Activated naive CD4-positive, alpha-beta T cell treated with Interleukin-2 at 50 U/mL for 16 hours (primary cell): ENCODE measurements around the gene TCF12.

Experiments used
- DNase-seq: peaks from one replicate; pipeline ENCODE4 v3.0.0-alpha.2; 2020

Gene TCF12

DNA sequence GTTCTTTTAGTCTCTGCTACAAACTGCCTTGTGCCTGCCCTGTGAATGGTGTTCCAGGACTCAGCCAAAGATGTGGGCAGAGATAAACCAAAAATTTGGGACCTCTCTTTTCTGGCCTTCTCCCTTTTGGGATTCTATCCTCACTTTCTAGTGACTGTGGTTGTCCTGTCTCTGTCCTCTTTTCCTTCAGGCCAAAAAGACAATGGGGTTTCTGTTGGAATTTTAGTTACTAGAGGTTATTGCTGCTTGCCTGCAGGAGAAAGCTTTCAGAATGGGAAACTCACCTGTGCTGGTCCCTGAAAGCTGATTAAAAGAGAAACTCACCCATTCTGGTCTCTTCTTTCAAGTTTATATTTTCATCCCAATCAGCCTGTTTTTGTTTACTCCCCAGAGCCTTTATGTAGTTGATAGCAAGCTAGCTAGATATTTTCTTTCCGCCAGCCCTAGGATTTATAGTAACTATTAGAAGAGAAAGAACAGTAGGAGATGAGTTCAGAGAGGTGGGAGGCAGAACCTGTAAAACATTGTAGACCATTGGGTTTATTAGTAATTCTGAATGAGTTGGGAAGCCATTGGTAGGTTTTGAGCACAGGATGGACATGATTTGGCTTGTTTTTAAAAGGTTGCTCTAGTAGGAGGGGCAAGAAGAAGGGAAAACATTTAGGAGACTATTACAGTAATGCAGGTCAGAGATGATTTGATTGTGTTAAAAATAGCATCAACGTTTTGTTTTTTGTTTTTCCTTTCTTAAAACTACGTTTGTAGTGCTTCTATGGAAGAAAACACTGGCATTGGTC is 138.9 kb downstream of the TCF12 start:
- no peak for DNase-seq

DNA sequence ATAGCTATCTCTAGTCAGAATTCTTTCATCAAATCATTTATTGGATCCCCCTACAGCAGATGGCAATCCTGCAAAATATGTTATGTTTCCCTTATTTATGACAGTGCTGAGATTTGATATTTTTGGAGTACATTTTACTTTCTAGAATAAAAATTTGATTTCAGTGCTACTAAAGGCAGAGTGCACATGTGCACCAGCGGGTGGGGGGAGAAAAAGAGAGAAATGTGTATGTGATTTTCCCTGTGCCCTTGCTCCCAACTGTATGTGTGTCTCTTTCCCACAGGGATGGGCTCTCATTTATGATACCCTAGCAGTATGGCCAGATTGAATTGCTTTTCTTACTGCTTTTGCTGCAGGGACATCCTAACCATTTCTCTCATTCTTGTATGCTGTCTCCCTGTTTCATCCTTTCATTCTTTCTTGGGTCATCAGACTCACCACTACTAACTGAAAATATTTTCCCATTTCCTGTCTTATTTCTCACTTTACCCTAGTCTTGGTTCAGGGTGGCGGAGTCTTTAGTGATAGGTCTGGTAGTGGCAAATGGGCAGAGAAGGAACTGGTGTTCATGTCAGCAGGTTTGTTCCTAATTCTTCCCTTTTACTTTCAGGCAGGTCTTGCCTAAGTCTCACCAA is 140.7 kb downstream of the TCF12 start:
- DNase-seq: no peak

DNA sequence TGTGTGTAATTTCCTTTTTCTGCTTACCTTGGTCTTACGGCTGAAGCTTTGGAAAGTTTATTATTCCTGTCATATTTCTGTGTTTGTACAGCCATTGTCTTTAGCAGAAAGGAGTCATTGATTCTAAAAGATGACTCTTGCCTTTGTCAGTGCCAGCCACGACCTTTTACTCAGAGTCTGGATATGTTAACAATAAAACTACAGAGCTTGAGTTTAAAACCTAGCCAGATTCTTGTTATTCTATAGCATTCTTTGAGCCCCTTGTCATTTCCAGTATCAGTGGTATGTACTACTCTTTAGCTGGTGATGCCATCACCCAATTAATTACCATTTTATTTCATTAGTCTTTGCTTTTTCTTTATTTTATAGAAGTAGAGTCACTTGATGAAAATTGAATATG is 142.4 kb downstream of the TCF12 start:
- DNase-seq: no peak

DNA sequence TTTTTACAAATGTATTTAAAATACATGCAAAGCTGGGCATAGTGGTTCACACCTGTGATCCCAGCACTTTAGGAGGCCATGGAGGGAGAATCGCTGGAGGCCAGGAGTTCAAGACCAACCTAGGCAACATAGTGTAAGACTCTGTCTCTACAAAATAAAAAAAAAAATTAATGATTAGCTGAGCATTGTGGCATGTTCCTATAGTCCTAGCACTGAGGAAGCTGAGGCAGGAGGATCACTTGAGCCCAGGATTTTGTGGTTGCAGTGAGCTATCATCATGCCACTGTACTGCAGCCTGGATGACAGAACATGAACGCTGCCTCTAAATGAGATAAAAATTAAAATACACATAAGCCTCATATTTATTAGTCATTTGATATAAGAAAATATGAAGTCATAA is 142.8 kb downstream of the TCF12 start:
- no peak for DNase-seq

DNA sequence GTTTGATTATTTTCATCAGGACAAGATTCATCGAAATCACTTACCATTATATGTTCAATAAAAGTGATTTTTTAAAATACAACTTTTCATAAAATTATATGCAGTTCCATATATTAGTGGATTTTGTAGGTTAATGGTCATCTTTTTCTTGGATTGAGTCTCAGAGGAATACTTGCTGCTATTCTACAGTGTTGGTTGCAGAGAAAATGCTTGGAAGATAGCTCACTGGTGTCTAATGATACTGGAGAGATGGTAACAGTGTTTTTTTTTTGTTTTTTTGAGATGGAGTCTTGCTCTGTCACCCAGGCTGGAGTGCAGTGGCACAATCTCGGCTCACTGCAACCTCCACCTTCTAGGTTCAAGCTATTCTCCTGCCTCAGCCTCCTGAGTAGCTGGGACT is 143.3 kb downstream of the TCF12 start:
- no peak for DNase-seq

DNA sequence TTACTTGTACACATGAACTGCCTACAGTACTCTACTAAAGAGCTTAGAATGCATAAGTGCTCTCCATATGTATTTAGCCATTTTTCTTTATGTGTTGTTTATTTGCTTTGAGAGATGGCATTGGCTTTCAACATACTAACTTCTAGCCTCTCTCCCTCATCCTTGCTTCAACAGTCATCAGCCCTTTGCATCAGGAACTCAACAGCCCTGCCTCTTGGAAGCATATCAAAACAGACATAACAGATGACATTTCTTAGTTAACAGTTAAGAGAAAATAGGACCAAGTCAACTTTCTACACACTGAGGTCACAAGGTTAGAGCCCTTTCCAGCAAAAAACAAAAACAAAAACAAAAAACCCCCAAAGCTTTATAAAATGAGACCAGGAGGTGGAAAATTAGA is 145.6 kb downstream of the TCF12 start:
- no peak for DNase-seq

DNA sequence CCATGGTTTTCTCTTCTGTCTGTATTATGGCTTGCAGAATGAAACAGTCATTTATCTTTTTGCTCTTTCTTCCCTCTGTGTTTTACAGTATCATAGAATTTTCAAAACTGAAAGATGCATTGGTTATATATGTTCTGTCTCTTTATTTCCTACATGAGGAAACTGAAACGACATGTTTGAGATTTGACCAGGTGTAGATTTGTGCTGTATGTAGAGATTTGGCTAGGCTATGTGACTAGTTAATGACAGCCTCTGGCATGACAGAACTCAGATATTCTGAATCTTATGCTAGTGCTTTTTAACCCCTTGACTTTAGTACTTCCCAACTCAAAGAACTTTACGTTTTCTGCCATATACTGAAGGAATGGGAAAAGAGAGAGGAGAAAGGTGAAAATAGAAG is 151.0 kb downstream of the TCF12 start:
- no peak for DNase-seq

DNA sequence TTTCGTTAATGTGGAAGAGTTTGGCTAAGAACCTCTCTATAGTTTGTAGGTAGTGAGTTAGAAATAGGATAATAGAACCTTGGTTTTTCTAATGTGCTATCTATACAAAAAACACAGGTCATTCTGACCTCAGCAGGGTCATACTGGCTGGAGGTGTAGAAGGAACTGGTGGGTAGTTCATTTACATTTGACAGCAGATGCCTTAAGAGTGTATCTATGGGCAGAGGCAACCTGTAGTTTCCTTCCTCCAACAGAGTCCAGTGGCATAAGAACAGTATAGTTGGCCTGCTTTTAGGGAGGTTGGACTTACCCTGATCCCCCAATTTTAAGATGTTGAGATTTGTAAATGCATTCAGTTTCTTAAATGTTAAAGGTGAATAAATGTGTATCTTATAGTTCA is 152.2 kb downstream of the TCF12 start:
- no peak for DNase-seq

DNA sequence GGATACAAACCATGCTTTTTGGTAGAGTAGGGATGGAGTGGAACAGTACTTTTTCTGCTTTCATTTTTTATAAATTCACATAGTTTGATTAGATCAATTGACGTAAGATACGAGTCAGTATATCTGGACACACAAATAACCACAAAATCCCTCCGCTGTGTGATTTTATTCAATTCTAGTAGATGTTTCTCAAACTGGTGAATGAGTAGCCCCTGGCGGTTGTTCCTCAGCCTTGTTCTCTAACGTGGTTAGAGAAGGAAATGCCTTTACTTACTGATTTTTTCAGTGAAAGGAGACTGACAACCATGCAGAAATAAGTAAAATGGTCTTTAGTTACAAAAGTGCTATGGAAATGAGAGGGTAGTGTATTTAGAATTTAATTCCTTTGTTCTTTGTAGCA is 161.0 kb downstream of the TCF12 start:
- DNase-seq: no peak

DNA sequence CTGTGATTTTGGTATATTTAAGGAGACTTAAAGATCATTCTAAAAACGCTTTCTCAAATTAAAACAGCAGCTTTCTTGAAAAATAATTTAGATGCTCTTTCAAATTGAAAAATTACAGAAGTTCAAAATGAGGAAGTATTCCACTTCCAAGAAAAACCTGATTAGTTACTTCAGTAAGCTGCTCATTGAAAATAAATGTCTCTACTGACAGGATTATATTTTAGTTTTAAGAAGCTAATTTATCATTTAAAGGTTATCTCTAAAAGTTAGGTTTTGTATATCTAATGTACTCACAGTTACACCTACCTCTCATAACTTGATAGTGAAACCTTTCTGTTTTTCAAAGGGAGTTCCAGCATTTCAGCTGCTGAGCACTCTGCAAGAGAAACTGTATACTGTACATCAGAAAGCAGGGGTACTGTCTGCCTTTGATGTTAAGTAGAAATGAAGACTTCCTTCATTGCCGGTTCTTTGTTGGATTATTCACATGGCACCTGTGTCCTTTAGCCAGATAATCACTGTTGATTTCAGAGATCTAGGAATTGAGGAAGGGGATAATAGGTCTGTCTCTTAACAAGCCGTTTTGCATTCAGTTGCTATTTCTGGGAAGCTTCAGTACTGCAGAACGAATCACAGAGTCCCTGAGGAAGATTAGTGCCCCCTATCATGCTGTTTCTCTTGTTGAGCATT is 161.6 kb downstream of the TCF12 start:
- DNase-seq: no peak

DNA sequence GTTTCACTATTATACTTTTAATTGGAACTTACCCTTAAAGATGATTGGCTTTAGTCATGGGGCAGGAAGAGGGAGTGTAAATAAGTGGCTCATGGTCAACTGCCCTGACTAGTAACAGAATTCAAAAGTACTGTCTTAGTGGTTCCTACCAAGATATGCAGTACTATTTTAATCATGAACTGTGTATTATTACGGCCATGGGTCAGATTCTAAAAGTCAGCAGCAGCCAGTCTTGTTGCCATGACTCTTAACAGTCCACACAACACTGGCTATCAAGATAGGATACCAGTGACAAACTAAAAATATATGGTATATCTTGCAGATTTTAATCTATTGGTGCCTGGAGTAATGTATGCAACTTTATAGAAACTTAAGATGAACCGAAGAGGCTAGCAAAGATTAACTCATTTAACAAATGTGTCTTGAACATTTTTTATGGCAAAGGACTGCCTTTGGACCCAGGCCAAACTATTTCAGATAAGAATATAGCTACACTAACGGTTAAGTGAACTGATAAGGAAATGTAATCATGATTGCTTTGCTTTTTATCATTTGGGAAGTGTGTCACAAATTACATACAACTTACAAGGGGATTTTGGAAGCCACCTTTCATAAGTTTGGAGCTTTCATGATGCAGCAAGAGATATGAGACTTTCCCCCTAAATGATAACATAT is 163.7 kb downstream of the TCF12 start:
- DNase-seq: no peak

DNA sequence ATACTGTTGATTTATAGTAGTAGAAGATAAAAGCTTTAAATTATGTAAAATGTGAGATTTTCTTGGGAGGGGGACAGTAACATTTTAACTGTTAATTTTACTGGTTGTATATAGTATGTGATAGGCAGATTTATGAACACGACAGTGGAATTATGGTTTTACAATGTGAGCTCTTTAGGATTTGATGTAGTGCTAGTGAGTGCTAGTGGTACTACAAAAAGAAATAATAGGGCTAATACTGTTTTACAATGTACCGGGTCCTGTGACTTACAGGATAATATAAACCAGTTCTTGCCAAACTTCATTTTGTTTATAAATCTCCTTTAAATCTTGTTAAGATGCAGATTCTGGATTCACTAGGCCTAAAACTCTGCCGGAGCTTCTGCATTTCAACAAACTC is 165.7 kb downstream of the TCF12 start:
- no peak for DNase-seq

DNA sequence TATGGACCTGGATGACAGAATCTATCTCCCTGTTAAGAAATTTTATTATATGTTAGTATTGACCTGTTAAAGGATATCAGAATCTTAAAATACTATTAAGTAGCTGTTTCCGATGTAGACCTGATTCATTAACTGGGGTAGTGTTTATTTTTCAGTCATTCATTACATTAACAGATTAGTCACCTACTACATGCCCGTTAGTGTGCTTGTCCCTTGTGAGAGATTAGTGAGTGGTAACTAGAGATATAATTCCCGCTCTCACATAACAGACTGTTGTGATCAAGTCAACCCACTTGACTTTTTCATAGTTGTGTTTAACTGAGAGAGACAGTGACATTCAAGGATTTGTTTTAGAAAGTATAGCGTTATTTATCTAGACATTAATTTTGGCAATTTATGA is 166.8 kb downstream of the TCF12 start:
- no peak for DNase-seq

DNA sequence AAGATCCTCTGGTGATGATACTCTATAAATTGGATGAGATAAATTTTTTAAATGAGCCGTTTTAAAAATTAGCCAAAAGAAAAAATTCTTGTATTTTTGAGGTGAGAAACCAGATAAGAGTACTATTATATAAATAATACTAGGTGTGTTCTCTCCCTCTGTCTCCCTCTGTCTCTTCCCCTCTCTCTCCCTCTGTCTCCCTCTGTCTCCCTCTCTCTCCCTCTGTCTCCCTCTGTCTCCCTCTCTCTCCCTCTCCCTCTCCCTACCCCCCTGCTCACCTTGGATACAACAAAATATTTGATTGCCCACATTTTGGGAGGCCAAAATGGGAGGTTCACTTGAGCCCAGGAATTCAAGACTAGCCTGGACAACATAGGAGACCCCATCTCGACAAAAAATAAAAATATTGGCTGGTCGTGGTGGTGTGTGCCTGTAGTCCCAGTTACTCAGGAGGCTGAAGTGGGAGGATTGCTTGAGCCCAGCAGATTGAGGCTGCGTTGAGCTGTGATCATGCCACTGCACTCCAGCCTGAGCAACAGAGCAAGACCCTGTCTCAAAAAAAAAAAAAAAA is 168.5 kb downstream of the TCF12 start:
- DNase-seq: no peak

DNA sequence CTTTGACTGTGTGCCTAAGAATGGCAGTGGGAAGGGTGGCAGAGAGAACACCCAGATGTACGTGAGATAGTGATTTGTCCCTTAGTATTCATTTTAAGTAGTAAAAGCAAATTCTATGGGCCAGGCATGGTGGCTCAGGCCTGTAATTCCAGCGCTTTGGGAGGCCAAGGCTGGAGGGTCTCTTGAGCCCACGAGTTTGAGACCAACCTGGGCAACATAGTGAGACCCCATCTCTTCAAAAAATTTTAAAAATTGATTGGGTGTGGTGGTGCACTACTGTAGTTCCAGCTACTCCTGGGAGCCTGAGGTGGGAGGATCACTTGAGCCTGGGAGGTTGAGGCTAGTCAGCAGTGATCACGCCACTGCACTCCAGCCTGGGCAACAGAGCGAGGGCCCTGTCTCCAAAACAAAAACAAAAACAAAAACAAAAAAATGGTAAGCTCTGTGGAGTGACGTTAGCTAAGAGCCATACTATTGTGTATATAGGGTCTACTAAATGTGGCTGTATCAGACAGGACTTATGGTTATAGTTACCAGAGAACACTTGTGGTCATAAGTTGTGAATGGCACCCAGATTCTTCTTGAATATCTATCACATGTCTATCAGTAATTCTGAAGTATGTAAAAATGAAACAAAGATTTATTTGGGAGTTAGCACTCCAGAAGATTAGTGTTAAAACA is 171.5 kb downstream of the TCF12 start:
- DNase-seq: no peak

DNA sequence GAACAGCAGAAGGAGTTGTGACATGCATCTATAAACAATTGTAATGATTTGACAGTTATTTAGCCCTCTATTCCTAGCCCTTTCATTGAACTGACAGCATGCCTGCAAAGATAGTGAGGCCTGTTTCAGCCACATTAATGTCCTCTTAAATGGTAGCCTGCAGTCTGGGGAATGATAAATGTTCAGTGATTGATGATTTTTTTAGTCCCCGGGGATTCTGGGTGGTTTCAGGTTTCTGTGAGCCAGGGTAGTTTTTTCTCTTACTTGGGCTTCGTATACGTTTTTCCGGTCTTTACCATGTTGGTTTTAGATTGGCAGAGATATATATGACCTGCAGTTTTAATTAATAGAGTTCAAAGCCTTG is 172.0 kb downstream of the TCF12 start:
- no peak for DNase-seq

DNA sequence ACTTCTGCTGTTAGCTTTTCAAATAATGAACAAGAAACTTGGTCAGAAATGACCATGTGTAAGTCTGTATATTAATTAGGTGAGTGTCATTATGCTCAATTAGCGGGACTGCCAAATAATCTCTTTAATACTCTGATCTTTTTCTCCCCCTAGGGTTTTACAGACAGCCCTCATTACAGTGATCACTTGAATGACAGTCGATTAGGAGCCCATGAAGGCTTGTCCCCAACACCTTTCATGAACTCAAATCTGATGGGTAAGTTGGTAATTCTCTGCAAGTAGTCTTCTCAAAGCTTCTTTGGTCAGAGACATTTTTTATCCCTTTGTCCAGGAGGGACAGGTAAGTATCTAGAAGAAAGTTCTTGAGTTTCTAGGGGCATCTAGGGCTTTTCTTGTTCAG is 173.2 kb downstream of the TCF12 start:
- DNase-seq: no peak

DNA sequence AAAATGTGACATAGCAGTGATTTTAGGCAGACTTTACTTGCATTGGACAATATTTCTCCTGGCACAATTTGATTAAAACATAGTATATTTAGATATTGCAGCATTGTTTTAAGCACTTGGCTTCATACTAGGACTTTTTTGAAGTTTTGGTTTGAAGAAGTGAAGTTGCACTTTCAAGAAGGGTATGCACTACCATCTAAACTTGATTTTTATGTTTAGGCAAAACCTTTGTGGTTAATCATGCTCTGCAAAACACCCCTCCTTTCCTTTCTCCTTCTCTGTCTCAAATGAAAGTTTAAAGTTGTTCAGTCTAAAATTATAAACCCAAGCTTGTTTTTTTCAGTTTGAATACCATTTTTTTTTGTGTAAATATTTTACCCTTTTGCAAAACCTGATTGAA is 173.8 kb downstream of the TCF12 start:
- DNase-seq: no peak

DNA sequence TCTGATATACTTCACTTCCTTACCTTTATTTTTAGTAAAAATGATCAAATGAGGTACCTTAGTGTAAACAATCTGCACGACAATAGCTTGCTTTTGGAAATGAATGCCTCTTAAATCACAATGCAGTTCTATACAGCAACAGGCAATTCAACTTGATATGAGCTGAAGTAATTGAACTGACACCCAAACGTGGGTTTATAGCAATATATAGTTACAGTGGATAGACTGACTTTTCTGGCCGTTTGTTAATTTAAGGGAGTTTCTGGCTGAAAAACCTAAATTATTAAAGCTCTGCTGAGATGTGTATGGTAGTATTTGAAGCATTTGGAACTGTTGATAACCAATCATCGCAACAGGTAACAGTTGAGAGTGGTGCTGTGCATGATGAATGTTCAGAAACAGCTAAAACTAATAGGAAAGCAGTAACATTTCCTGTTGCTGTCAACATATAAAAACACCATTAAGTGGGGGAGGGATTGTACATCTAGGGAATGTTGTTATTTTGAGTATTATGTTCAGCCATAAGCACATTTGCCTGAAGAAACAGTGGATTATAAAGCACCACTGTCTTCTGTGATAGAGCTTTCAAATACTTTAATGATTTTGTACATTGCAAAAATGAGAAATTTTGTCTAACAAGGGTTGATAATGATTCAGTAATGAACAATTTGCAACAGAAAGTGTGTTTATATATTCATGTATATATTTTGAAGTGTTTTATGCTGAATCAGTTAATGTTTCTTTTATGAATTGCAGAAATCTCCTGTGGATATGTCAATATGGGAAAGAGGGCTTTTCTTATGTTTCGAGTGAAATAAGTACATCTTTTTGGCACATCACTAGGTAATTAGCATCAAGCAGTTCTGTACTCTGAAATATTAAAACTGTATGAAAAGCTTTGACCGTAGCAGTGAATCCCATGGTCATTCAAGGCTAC is 176.1 kb downstream of the TCF12 start:
- no peak for DNase-seq

DNA sequence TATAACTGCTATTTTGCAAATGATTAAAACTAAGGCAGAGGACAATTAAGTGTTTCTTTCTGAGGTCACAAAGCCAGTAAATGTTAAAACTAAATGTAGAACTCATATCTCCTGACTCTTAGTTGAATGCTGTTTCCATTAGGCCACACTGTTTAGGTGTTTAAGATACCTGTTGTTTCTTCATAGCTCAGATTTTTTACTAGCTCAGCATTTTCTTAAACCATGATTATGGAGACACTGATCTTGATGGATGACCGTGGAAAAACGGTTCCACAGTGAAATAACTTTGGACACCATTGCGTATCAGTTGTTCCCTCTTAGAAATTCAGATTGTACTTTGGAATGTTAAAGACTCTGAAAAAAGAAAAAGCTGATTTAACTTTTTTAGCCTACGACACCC is 177.5 kb downstream of the TCF12 start:
- no peak for DNase-seq

DNA sequence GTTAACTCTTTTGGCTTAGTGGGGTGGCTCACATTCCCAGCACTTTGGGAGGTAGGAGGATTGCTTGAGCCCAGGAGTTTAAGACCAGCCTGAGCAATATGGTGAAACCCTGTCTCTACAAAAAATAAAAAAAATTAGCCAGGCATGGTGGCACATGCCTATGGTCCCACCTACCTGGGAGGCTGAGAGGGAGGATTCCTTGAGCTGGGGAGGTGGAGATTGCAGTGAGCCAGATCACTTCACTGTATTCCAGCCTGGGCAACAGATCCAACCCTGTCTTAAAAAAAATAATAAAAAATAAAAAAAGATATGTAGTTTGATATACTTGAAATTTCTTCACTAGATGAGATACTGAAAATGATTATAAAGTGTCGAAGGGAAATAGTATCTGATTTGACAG is 178.8 kb downstream of the TCF12 start:
- DNase-seq: no peak
